Mammary epithelial cell (primary cell): ENCODE measurements around the gene WHRN.

Experiments used
- EZH2 ChIP-seq: IDR thresholded peaks from 2 replicates; pipeline ENCODE4 v1.6.1; 2012; ENCODE audit warnings: low read length, inconsistent platforms, borderline replicate concordance
- TF ChIP-seq, protein P1 (sequence below), 2 donors: IDR thresholded peaks in 1 of 2; conservative IDR thresholded peaks in 1 of 2; 2 replicates each; pipeline ENCODE4 v1.5.1; 2011 to 2012; ENCODE audit warnings: inconsistent platforms in 2 of 2, low read length in 2 of 2, mild to moderate bottlenecking in 2 of 2, control low read depth in 1 of 2, low read depth in 1 of 2; ENCODE audit not compliant: insufficient read depth in 1 of 2; ENCODE audit errors: extremely low read depth in 1 of 2

DNA sequence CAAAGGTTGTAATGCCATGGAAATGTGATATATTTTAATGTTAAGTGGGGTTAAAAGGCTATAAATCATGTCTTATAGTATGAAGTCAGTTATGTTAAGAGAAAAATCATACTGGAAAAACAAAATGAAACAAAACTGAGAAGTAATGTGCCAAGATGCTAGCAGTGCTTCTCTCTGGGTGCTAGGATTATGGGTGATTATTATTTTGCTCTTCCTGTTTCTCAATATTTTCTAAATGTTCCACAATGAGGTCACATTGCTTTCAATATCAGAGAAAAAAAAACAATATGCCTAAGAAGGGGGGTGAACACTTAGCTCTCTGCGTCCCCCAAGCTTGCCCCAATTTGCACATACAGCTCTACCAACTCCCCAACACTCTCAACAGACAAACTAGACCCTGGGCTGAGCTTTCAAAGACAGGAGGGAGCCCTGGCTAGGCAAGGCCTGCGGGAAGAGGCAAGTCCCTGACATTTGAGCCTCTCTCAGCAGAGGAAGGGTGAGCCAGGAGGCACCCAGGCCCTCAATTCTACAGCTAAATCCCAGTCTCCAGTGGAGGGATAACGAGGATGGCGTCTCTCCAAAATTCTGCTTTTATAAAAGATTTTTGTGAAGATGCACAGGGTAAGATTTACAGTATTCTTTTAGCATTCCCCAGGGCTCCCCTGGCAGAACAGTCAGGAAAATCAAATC is 24.4 kb downstream of the WHRN start:
- TF ChIP-seq, protein P1, sequence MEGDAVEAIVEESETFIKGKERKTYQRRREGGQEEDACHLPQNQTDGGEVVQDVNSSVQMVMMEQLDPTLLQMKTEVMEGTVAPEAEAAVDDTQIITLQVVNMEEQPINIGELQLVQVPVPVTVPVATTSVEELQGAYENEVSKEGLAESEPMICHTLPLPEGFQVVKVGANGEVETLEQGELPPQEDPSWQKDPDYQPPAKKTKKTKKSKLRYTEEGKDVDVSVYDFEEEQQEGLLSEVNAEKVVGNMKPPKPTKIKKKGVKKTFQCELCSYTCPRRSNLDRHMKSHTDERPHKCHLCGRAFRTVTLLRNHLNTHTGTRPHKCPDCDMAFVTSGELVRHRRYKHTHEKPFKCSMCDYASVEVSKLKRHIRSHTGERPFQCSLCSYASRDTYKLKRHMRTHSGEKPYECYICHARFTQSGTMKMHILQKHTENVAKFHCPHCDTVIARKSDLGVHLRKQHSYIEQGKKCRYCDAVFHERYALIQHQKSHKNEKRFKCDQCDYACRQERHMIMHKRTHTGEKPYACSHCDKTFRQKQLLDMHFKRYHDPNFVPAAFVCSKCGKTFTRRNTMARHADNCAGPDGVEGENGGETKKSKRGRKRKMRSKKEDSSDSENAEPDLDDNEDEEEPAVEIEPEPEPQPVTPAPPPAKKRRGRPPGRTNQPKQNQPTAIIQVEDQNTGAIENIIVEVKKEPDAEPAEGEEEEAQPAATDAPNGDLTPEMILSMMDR (conservative IDR thresholded peaks at IDR 0.05 in 1 of 2, IDR thresholded peaks at IDR 0.05 in 1 of 2; ENCODE audit: extremely low read depth in 1 of 2, insufficient read depth in 1 of 2, low read depth in 1 of 2, low read length in 2 of 2): no peak
- no peak for TF ChIP-seq EZH2
